ENCODE results near the gene FGF14.

FGF14 gene

DNA sequence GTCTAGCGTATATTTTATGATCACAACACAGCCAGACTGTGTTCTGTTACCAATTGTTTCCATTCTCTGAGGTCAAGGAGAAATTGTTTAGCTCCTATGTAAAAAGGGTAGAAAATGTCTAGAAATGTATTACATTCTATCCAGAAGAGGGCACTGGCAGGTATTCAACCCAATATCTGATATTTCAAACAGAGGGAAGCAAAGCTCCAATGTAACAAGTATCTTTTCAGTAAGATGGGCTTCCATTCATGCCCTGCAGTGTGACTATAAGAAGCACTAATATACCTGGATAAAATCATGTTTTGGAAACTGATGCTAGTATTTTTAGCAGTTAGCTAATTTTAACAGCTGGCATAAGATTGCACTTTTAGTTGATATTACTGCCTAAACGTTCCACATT is 312.7 kb downstream of the FGF14 start:
- Histone ChIP-seq H3K36me3 (ENCODE audit: control insufficient read depth in 2 of 2, insufficient read depth in 1 of 2, low read length in 2 of 2) (no peaks in the 10 kb centered on the region), H3K4me1 (ENCODE audit: control insufficient read depth, insufficient read depth, low read length) (no peaks in the 10 kb centered on the region), H3K9me3 (ENCODE audit: control insufficient read depth, insufficient read depth, low read depth, low read length) (no peaks in the 10 kb centered on the region), H3K27ac (ENCODE audit: extremely low read depth, low read depth, low read length) (no peak overlapping the region), H3K4me3 (ENCODE audit: low read depth, low read length) (no peak overlapping the region)
- TF ChIP-seq, protein P1, sequence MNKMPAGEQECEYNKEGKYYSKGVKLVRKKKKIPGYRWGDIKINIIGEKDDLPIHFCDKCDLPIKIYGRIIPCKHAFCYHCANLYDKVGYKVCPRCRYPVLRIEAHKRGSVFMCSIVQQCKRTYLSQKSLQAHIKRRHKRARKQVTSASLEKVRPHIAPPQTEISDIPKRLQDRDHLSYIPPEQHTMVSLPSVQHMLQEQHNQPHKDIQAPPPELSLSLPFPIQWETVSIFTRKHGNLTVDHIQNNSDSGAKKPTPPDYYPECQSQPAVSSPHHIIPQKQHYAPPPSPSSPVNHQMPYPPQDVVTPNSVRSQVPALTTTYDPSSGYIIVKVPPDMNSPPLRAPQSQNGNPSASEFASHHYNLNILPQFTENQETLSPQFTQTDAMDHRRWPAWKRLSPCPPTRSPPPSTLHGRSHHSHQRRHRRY (tag by site-specific recombination; IDR thresholded peaks at IDR 0.05), result no peak
- TF ChIP-seq ZNF10 (tag by site-specific recombination; IDR thresholded peaks at IDR 0.05), result no peak
- TF ChIP-seq, protein P2, sequence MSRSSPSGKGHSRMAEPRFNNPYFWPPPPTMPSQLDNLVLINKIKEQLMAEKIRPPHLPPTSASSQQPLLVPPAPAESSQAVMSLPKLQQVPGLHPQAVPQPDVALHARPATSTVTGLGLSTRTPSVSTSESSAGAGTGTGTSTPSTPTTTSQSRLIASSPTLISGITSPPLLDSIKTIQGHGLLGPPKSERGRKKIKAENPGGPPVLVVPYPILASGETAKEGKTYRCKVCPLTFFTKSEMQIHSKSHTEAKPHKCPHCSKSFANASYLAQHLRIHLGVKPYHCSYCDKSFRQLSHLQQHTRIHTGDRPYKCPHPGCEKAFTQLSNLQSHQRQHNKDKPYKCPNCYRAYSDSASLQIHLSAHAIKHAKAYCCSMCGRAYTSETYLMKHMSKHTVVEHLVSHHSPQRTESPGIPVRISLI (tag by site-specific recombination; IDR thresholded peaks at IDR 0.05), result no peak
- TF ChIP-seq KLF7 (tag by site-specific recombination; IDR thresholded peaks at IDR 0.05; ENCODE audit: borderline replicate concordance), result no peak
- TF ChIP-seq REST (tag by site-specific recombination; IDR thresholded peaks at IDR 0.05), result no peak
- no peak for TF ChIP-seq ZNF514 (tag by site-specific recombination; IDR thresholded peaks at IDR 0.05)
- no peak for TF ChIP-seq ZNF146 (tag by site-specific recombination; IDR thresholded peaks at IDR 0.05)
- no peak for TF ChIP-seq BCL6B (tag by site-specific recombination; IDR thresholded peaks at IDR 0.05)
- no peak for TF ChIP-seq GLIS1 (tag by site-specific recombination; IDR thresholded peaks at IDR 0.05)
- no peak for TF ChIP-seq ZNF174 (tag by site-specific recombination; IDR thresholded peaks at IDR 0.05)
- no peak for TF ChIP-seq ZNF777 (tag by site-specific recombination; IDR thresholded peaks at IDR 0.05; ENCODE audit: borderline replicate concordance)
- no peak for TF ChIP-seq ZNF302 (tag by site-specific recombination; IDR thresholded peaks at IDR 0.05; ENCODE audit: low read depth)
- TF ChIP-seq ZNF391 (tag by site-specific recombination; IDR thresholded peaks at IDR 0.05; ENCODE audit: borderline replicate concordance, low read depth), result no peak
- no peak for TF ChIP-seq ZNF830 (tag by site-specific recombination; IDR thresholded peaks at IDR 0.05; ENCODE audit: low read depth)
- no peak for TF ChIP-seq ZBTB44 (tag by site-specific recombination; IDR thresholded peaks at IDR 0.05)
- TF ChIP-seq ZNF544 (tag by site-specific recombination; IDR thresholded peaks at IDR 0.05), result no peak
- no peak for TF ChIP-seq ZNF138 (tag by site-specific recombination; IDR thresholded peaks at IDR 0.05; ENCODE audit: borderline replicate concordance)
- TF ChIP-seq ZEB2 (tag by site-specific recombination; IDR thresholded peaks at IDR 0.05), result no peak
- TF ChIP-seq KLF16 (tag by site-specific recombination; IDR thresholded peaks at IDR 0.05), result no peak
- TF ChIP-seq, protein P3, sequence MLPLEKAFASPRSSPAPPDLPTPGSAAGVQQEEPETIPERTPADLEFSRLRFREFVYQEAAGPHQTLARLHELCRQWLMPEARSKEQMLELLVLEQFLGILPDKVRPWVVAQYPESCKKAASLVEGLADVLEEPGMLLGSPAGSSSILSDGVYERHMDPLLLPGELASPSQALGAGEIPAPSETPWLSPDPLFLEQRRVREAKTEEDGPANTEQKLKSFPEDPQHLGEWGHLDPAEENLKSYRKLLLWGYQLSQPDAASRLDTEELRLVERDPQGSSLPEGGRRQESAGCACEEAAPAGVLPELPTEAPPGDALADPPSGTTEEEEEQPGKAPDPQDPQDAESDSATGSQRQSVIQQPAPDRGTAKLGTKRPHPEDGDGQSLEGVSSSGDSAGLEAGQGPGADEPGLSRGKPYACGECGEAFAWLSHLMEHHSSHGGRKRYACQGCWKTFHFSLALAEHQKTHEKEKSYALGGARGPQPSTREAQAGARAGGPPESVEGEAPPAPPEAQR (tag by site-specific recombination; IDR thresholded peaks at IDR 0.05), result no peak
- ChIA-PET CTCF (interaction anchor here (0.6 to 1.4 kb wide), 7 partner anchors 12 to 467 kb away, joined by 3 to 5 read pairs (median 4); no protein-coding TSS in a partner anchor), POLR2A (no interaction called here)
